Sigmoid colon (tissue), 7 donors: ENCODE data around the gene ATOX1. TPM values are rescaled to one million over a fixed set of nuclear protein-coding genes. Genes with fewer than 3 reads are reported as not detected.
A peak's percentile ranks its signal among the peaks of the same experiment; 100 is the strongest.

Experiments used
- DNase-seq: peaks from one replicate; pipeline ENCODE4 v3.0.0-alpha.2; 2019
- H3K27ac ChIP-seq, 4 donors: fragments of 200-600 bp; sonication (generic); one replicate each; pipeline ENCODE4 v1.5.1; 2016 to 2019; ENCODE audit warnings: mild to moderate bottlenecking in 1 of 4
- H3K27me3 ChIP-seq, 3 donors: fragments of 200-600 bp; sonication (generic); one replicate each; pipeline ENCODE4 v1.5.1; 2019; ENCODE audit warnings: mild to moderate bottlenecking in 1 of 3
- H3K36me3 ChIP-seq, 4 donors: fragments of 200-600 bp; sonication (generic); one replicate each; pipeline ENCODE4 v1.5.1; 2016 to 2019
- H3K4me1 ChIP-seq, 4 donors: fragments of 200-600 bp; sonication (generic); one replicate each; pipeline ENCODE4 v1.5.1; 2017 to 2019
- H3K4me3 ChIP-seq, 4 donors: fragments of 200-600 bp; sonication (generic); one replicate each; pipeline ENCODE4 v1.5.1; 2017 to 2019; ENCODE audit warnings: mild to moderate bottlenecking in 2 of 4, moderate library complexity in 1 of 4
- H3K9me3 ChIP-seq, 4 donors: fragments of 200-600 bp in 3 of 4; sonication (generic) in 3 of 4; one replicate each; pipeline versions ENCODE4 v1.5.1 to v1.6.1; 2013 to 2019
- EP300 ChIP-seq, 4 donors: sonication (generic); formaldehyde crosslinking; IDR thresholded peaks; one replicate each; pipeline ENCODE4 v1.6.1; 2017; ENCODE audit warnings: antibody characterized with exemption in 4 of 4
- POLR2A ChIP-seq, 2 donors: fragments of 450-650 bp; IDR thresholded peaks; one replicate each; pipeline ENCODE4 v1.6.1; 2016; ENCODE audit warnings: antibody characterized with exemption in 2 of 2, mild to moderate bottlenecking in 2 of 2, moderate library complexity in 2 of 2
- POLR2AphosphoS5 ChIP-seq, 4 donors: sonication (generic); formaldehyde crosslinking; IDR thresholded peaks; one replicate each; pipeline ENCODE4 v1.6.1; 2017; ENCODE audit warnings: antibody characterized with exemption in 4 of 4
- WGBS, 2 donors: extraction: QIAGEN DNeasy Blood & Tissue Kit; methylation state at CpG; one replicate each; pipeline ENCODE4 v1.1.7; 2013; 5-methylcytosine and 5-hydroxymethylcytosine counted together
- intact Hi-C: fragments of 100-400 bp; cut with DNase I; formaldehyde crosslinking; loops from one replicate; pipeline ENCODE4 v1.15.1; 2023
- polyA plus RNA-seq, 3 donors: library from polyadenylated mRNA; stranded (reverse); fragments of 200-250 nt; gene quantifications; one replicate each; pipeline ENCODE4 v1.2.3, GENCODE V29; 2013
- total RNA-seq, 4 donors: library from RNA; depleted of rRNA; stranded (reverse); fragments of >200 nt; gene quantifications; one replicate each; pipeline ENCODE4 v1.1.0, GENCODE V29; 2016
- TF ChIP-seq, protein P1 (sequence below), 4 experiments: fragments of 450-650 bp in 3 of 4; fragments of 200-600 bp in 1 of 4; IDR thresholded peaks; one replicate each; pipeline ENCODE4 v1.5.1; 2016 to 2019; ENCODE audit warnings: antibody characterized with exemption in 4 of 4, mild to moderate bottlenecking in 3 of 4, moderate library complexity in 2 of 4
- donor health status: healthy with polysubstance abuse.
- donor health status: Bipolar disorder and iron deficiency.
- donor health status: healthy.

The ATOX1 gene
- total and polyA plus RNA-seq, 7 donors: 62.0 to 205 (median 130) TPM

DNA sequence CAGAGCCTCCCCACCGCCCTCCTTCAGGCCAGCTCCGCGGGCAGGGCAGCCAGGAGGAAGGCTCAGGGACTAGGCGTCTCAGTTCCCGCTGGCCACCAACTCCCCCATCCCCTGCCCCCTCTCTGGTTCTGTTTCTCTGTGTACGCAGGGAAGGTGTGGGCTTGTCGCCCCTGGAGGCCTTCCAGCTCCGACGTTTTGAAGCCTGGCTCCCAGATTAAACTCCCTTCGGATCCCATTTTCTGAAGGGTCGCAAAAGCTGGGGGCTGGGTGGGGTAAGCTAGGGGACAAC lies 346 bp downstream of the ATOX1 start:
- 1% methylated on average over 11 of the region's 11 CpGs for WGBS, 2 donors
- H3K36me3 ChIP-seq: peaks cover 0 to 6% (median 0%) of the 10 kb centered on the region in 4 donors

DNA sequence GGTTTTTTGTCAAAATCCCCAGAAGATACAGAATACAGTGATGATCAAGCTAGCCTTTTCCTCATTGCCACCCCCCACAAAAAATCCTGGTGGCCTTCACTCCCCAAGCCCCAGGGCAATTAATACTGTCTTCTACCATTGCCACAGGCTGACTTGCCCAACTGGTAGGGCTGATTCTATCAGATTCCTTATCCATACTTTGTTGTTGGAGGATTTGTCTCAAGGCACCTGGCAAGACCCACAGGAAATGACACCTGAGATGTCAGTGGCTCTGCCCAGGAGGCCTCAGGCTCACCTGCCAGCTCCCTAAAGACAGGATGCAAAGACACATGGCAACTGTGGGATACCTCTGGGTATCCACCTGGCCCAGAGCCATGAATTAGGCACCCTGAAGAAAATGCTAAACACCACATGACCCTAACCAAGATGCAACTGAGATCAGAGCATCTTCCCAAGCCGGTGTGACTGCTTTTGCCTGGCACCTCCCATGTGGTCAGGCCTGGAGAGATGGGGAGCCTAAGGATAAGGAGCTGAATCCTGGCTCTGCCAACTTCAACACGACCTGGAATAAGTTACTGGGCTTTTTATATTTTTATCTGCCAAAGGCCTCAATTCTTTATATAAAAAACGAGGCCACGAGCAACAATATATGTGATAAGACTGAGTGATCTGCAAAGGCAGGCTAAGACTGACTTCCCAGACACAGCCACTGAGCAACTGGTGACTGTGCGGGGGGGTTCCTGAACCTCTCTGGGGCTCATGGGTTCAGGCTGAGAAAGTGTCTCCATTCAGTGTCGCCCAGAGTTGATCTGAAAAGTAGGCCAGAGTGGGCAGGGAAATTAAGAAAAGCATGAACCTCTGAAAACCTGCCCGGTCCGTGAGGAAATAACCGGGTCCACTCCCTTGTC lies 944 bp downstream of the ATOX1 start:
- no peak for DNase-seq
- TF ChIP-seq POLR2A (IDR thresholded peaks at IDR 0.05): no peak
- no peak for TF ChIP-seq POLR2AphosphoS5 (IDR thresholded peaks at IDR 0.05)
- TF ChIP-seq, protein P1, sequence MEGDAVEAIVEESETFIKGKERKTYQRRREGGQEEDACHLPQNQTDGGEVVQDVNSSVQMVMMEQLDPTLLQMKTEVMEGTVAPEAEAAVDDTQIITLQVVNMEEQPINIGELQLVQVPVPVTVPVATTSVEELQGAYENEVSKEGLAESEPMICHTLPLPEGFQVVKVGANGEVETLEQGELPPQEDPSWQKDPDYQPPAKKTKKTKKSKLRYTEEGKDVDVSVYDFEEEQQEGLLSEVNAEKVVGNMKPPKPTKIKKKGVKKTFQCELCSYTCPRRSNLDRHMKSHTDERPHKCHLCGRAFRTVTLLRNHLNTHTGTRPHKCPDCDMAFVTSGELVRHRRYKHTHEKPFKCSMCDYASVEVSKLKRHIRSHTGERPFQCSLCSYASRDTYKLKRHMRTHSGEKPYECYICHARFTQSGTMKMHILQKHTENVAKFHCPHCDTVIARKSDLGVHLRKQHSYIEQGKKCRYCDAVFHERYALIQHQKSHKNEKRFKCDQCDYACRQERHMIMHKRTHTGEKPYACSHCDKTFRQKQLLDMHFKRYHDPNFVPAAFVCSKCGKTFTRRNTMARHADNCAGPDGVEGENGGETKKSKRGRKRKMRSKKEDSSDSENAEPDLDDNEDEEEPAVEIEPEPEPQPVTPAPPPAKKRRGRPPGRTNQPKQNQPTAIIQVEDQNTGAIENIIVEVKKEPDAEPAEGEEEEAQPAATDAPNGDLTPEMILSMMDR (IDR thresholded peaks at IDR 0.05): no peak
- no peak for TF ChIP-seq EP300 (IDR thresholded peaks at IDR 0.05)
- intact Hi-C loops: loop anchor here (1.0 kb wide), 1 partner anchor 14 kb away; the partner anchor contains the start of gene G3BP1
- Histone ChIP-seq H3K27ac (peak overlapping the region; percentile 84 to 94 (median 88)), H3K36me3 (peaks cover 0 to 11% (median 0%) of the 10 kb centered on the region in 4 donors), H3K4me3 (peak overlapping the region; percentile 75 to 87 (median 80)), H3K27me3 (no peaks in the 10 kb centered on the region), H3K4me1 (peaks cover 0 to 27% (median 24%) of the 10 kb centered on the region in 4 donors), H3K9me3 (no peaks in the 10 kb centered on the region)
- WGBS, 2 donors: 9 to 22% methylated on average over 9 of the region's 9 CpGs

More for the DNA sequence above, 346 bp downstream of the ATOX1 start:
- H3K27me3 ChIP-seq: no peaks in the 10 kb centered on the region
- H3K4me3 ChIP-seq: peak overlapping the region; percentile 75 to 87 (median 80)
- peaks cover 0 to 27% (median 24%) of the 10 kb centered on the region in 4 donors for H3K4me1 ChIP-seq
- H3K9me3 ChIP-seq: no peaks in the 10 kb centered on the region
- TF ChIP-seq, protein P1 (IDR thresholded peaks at IDR 0.05): no peak
- TF ChIP-seq POLR2AphosphoS5 (IDR thresholded peaks at IDR 0.05) (no peak), POLR2A (IDR thresholded peaks at IDR 0.05) (no peak), EP300 (IDR thresholded peaks at IDR 0.05) (no peak)
- peak; percentile 71 for DNase-seq
- intact Hi-C loops: loop anchor here (1.0 kb wide), 1 partner anchor 13 kb away; the partner anchor contains the start of gene G3BP1
- H3K27ac ChIP-seq: peak overlapping the region; percentile 84 to 94 (median 88)

DNA sequence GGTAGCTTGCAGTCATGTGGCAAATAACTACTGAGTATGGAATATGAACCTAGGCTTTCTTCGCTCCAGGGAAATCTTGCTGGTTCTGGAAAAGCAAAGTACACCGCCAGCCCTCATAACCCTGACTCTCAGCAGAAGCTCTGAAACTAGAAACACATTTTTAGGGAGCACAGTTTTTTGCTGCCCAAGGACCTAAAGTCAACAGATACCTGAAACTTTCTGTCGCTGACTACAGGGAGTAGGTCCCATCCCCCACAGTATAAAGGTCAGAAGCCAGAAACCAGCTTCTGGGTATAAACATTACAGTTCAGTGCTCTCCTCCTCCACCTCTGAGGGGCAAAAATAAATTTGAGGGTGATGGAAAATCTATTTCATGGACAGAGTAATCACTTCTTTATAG lies 3.0 kb downstream of the ATOX1 start:
- intact Hi-C loops: no loop called here
- no peak for TF ChIP-seq POLR2AphosphoS5 (IDR thresholded peaks at IDR 0.05)
- TF ChIP-seq, protein P1 (IDR thresholded peaks at IDR 0.05): no peak
- 66 to 79% methylated on average over 3 of the region's 3 CpGs for WGBS, 2 donors
- no peak for DNase-seq
- H3K4me1 ChIP-seq: peaks cover 0 to 27% (median 24%) of the 10 kb centered on the region in 4 donors
- H3K4me3 ChIP-seq: no peak overlapping the region
- H3K9me3 ChIP-seq: no peaks in the 10 kb centered on the region
- no peak overlapping the region for H3K27ac ChIP-seq
- H3K27me3 ChIP-seq: no peaks in the 10 kb centered on the region
- peaks cover 0 to 14% (median 0%) of the 10 kb centered on the region in 4 donors for H3K36me3 ChIP-seq

DNA sequence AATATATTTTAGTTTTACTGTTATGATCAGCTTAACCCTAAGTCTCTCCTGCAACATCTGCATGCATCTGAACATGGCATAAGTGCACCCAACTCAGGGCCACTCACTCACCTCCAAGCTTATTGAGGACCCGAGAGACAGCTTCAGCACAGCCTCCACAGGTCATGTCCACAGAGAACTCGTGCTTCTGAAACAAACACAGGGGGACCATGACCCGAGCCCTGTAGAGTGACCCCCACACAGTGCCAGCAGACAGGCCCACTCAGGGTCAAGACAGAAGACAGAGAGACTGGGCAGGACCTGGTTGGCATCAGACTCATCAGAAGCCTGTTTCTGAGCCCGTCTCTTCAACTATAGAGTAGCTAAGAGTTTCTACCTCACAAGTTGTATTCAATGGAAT lies 6.8 kb downstream of the ATOX1 start:
- Histone ChIP-seq H3K4me1 (peaks cover 0 to 17% (median 15%) of the 10 kb centered on the region in 4 donors), H3K27me3 (no peaks in the 10 kb centered on the region), H3K27ac (no peak overlapping the region), H3K36me3 (peaks cover 0 to 14% (median 0%) of the 10 kb centered on the region in 4 donors), H3K9me3 (no peaks in the 10 kb centered on the region), H3K4me3 (no peak overlapping the region)
- 93 to 95% methylated on average over 4 of the region's 4 CpGs for WGBS, 2 donors
- no peak for DNase-seq
- TF ChIP-seq POLR2A (IDR thresholded peaks at IDR 0.05) (no peak), EP300 (IDR thresholded peaks at IDR 0.05) (no peak), POLR2AphosphoS5 (IDR thresholded peaks at IDR 0.05) (no peak)
- TF ChIP-seq, protein P1 (IDR thresholded peaks at IDR 0.05): no peak
- intact Hi-C loops: no loop called here
